ENCODE results near the gene ETS2.

DNA sequence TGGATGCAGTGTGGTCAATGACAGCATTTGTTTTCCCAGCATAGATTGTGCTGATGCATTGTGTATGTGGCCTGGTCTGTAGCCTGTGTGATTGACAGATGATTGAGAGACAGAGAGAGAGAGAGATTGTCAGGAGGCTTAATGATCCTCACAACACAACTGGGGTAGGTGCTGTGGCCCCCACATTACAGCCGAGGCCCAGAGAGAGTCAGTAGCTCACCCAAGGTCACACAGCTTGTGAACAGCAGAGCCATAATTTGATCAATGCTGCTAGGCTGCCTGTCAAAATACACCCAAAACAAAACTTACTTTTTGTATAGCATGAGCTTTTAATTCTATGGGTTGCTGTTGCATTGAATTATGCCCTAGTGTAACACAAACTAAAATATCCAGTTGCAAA is 20.2 kb upstream of the ETS2 start:
- TF ChIP-seq EZH2 (optimal IDR thresholded peaks at IDR 0.05; ENCODE audit: low read depth, low read length) (no peak), EZH2phosphoT487 (IDR thresholded peaks at IDR 0.05; ENCODE audit: low read length) (no peak)
